ENCODE results near the gene DNLZ.

DNLZ gene

DNA sequence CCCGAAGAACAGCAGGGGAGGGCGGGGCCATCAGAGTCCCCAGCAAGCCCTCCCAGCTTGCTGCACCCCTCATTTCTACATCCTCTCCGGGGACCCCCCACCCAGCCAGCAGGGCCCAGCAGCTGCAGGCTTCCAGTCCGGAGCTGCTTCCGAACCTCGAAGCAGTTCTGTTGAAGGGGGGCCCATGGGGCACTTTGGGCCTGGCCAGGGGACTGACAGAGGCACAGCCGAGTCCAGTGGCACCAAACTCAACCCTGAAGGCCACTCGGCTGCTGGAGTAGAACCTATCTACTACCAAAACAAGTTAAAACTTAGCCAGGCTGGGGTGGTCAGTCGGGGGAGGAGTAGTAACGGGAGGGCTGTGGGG lies 51.6 kb downstream of the DNLZ start:
- no peak overlapping the region for H3K4me3 ChIP-seq (ENCODE audit: control insufficient read depth, low read depth, low read length)
- TF ChIP-seq, protein P1, sequence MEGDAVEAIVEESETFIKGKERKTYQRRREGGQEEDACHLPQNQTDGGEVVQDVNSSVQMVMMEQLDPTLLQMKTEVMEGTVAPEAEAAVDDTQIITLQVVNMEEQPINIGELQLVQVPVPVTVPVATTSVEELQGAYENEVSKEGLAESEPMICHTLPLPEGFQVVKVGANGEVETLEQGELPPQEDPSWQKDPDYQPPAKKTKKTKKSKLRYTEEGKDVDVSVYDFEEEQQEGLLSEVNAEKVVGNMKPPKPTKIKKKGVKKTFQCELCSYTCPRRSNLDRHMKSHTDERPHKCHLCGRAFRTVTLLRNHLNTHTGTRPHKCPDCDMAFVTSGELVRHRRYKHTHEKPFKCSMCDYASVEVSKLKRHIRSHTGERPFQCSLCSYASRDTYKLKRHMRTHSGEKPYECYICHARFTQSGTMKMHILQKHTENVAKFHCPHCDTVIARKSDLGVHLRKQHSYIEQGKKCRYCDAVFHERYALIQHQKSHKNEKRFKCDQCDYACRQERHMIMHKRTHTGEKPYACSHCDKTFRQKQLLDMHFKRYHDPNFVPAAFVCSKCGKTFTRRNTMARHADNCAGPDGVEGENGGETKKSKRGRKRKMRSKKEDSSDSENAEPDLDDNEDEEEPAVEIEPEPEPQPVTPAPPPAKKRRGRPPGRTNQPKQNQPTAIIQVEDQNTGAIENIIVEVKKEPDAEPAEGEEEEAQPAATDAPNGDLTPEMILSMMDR (IDR thresholded peaks at IDR 0.05; ENCODE audit: control insufficient read depth, insufficient read depth, low read depth, low read length, missing control alignments), result no peak
- no peak for DNase-seq (ENCODE audit: low read depth)

DNA sequence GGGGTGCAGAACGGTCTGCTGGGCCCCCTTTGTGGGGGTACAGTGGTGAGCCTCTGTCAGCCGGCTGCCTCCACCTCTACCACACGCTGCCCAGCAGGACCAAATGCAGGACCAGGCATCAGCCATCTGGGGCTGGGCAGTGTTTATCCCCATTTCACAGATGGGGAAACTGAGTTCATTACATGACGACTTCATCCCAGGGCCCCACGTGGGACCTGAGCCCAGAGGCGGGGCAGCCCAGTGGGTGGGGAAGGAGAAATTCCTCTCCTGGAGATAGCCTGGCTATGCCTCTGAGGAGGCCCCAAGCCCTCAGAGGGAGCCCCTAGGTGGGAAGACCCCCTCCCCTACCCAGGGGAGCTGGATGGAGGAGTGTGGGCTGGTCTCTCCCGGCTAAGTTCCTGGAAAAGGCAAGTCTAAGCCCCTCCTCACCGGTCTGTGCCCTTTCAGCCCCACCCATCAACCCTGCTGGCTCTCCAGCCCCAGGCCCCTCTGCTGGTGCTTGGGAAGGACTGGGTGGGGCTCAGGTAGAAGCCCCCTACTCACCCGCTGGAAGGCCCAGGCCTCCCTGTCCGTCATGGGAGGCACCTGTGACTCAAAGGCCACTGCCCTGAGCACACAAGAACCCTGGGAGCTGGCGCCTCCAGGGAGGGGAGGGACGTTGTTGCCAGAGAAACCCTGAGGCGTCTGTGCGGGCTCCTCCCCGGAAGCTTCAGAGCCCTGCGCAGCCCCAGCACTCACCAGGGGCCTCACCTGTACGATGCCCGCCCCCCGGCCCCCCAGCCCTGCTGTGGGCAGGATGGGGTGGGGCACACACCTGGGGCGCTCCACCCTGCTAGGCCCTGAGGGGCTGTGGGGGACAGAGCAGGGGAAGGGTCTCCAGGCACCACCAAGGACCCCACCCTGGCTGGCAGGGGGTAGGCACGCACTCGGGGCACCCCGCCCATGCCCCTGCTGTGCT lies 52.2 kb downstream of the DNLZ start:
- DNase-seq (ENCODE audit: low read depth), result no peak
- H3K4me3 ChIP-seq (ENCODE audit: control insufficient read depth, low read depth, low read length), result no peak overlapping the region

DNA sequence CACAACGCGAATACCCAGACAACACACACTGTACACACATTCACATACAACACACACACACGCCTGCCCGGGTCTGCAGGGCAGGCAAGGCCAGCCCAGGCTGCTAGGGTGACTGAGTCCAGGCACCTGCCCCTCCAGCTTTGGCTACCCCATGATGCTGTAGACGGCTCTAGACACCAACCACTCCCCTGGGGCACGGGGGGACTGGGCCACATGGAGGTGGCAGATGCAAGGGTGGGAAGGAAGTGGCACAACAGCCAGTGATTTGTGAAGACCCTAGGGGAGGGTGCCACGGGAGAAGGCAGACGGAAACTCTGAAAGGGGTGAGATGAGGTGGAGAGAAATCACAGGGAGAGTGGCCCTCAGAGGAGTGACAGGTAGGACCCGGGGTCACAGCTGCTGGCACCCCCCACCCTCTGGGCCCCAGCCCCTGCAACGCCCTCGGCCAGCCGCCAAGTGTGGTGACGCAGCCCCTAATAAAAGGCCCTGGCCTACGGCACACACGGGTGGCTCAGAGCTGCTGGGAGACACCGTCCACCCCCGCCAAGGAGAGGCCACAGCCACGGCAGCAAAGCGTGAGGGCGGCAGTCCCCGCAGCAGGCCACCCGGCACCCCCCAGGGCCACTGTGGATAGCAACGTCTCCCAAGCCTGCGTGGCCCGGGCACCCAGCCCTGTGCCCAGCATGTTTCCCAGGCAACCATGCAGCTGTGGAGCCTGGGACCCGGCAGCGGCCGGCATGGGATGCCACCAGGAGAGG lies 53.1 kb downstream of the DNLZ start:
- TF ChIP-seq, protein P1 (IDR thresholded peaks at IDR 0.05; ENCODE audit: control insufficient read depth, insufficient read depth, low read depth, low read length, missing control alignments), result no peak

More for the DNA sequence above, 52.2 kb downstream of the DNLZ start:
- TF ChIP-seq, protein P1 (IDR thresholded peaks at IDR 0.05; ENCODE audit: control insufficient read depth, insufficient read depth, low read depth, low read length, missing control alignments), result no peak

DNA sequence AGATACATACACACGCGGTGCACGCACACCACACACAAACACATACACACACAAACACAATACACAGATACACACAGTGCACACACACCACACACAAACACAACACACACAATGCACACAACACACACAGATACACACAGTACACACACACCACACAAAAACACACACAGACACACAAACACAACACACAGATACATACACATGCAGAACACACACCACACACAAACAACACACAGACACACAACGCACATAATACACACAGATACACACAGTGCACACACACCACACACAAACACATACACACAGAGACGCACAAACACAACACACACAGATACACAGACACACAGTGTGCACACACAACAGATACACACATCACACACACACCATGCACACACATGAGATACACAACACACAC lies 53.7 kb downstream of the DNLZ start:
- TF ChIP-seq, protein P1 (IDR thresholded peaks at IDR 0.05; ENCODE audit: control insufficient read depth, insufficient read depth, low read depth, low read length, missing control alignments), result no peak
- H3K4me3 ChIP-seq (ENCODE audit: control insufficient read depth, low read depth, low read length), result no peak overlapping the region
- DNase-seq (ENCODE audit: low read depth), result no peak

More for the DNA sequence above, 53.1 kb downstream of the DNLZ start:
- no peak for DNase-seq (ENCODE audit: low read depth)
- no peak overlapping the region for H3K4me3 ChIP-seq (ENCODE audit: control insufficient read depth, low read depth, low read length)

Measured in AG09309 (cell line).